NT2/D1 (cell line): ENCODE measurements around the gene ANKRD61.
"Not testable (repeated sequence)": the region's sequence is repeated elsewhere in the genome, so short reads cannot be mapped to it uniquely, and the experiment has no call there.

Experiments
- DNase-seq: peaks from one replicate; pipeline ENCODE4 v3.0.0-alpha.2; 2011; ENCODE audit warnings: low read depth, low spot score
- H3K27me3 ChIP-seq: 2 replicates; pipeline ENCODE4 v1.6.0; 2011; ENCODE audit warnings: mild to moderate bottlenecking; ENCODE audit not compliant: insufficient read length, insufficient read depth
- H3K36me3 ChIP-seq: 2 replicates; pipeline ENCODE4 v1.6.1; 2011; ENCODE audit warnings: mild to moderate bottlenecking, low read length, mixed read lengths; ENCODE audit not compliant: insufficient read depth, insufficient read length
- H3K4me1 ChIP-seq: 2 replicates; pipeline ENCODE4 v1.5.1; 2011; ENCODE audit not compliant: insufficient read depth, insufficient read length
- H3K4me3 ChIP-seq: 2 replicates; pipeline ENCODE4 v1.5.1; 2011; ENCODE audit warnings: low read depth; ENCODE audit not compliant: insufficient read length
- H3K9ac ChIP-seq: 2 replicates; pipeline ENCODE4 v1.6.0; 2011; ENCODE audit warnings: low read depth; ENCODE audit not compliant: insufficient read length
- H3K9me3 ChIP-seq: 2 replicates; pipeline ENCODE4 v1.5.1; 2011; ENCODE audit warnings: mild to moderate bottlenecking, low read length; ENCODE audit not compliant: insufficient read depth
- SUZ12 ChIP-seq: IDR thresholded peaks from 2 replicates; pipeline ENCODE4 v1.6.1; 2011; ENCODE audit not compliant: insufficient read length, insufficient read depth; ENCODE audit errors: extremely low read depth
- YY1 ChIP-seq: IDR thresholded peaks from 2 replicates; pipeline ENCODE4 v1.6.1; 2011; ENCODE audit not compliant: insufficient read length, insufficient read depth
- ZNF274 ChIP-seq: IDR thresholded peaks from 2 replicates; pipeline ENCODE4 v1.6.1; 2011; ENCODE audit warnings: mild to moderate bottlenecking, low read depth, low read length

The ANKRD61 gene

GRCh38 chr7:6074612-6075380 is 43.6 kb downstream of the ANKRD61 start:
- Histone ChIP-seq H3K4me1 (no peaks in the 10 kb centered on the region), H3K4me3 (no peak overlapping the region), H3K9me3 (no peaks in the 10 kb centered on the region), H3K27me3 (no peaks in the 10 kb centered on the region), H3K9ac (no peak overlapping the region), H3K36me3 (no peaks in the 10 kb centered on the region)
- no peak for DNase-seq
- TF ChIP-seq SUZ12 = no peak
- no peak for TF ChIP-seq ZNF274
- TF ChIP-seq YY1 = no peak

- H3K27me3 ChIP-seq = no peaks in the 10 kb centered on the region
- H3K4me1 ChIP-seq = no peaks in the 10 kb centered on the region
- DNase-seq = no peak
- no peak overlapping the region for H3K9ac ChIP-seq
- TF ChIP-seq ZNF274 (no peak), YY1 (no peak), SUZ12 (no peak)
- no peak overlapping the region for H3K4me3 ChIP-seq
- no peaks in the 10 kb centered on the region for H3K9me3 ChIP-seq
- no peaks in the 10 kb centered on the region for H3K36me3 ChIP-seq
These were observed 47.4 kb downstream of the ANKRD61 start for GRCh38 chr7:6078548-6078947.

GRCh38 chr7:6083047-6083446 is 51.9 kb downstream of the ANKRD61 start:
- not testable (repeated sequence) for H3K36me3 ChIP-seq, DNase-seq, H3K9me3 ChIP-seq, H3K4me3 ChIP-seq, H3K27me3 ChIP-seq, H3K4me1 ChIP-seq, H3K9ac ChIP-seq
